ENCODE results near the gene YAP1.

YAP1 gene

DNA sequence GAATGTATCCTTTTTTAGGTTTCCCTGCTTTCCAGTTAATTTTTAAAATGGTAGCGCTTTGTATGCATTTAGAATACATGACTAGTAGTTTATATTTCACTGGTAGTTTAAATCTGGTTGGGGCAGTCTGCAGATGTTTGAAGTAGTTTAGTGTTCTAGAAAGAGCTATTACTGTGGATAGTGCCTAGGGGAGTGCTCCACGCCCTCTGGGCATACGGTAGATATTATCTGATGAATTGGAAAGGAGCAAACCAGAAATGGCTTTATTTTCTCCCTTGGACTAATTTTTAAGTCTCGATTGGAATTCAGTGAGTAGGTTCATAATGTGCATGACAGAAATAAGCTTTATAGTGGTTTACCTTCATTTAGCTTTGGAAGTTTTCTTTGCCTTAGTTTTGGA is 120.7 kb downstream of the YAP1 start:
- TF ChIP-seq POLR2AphosphoS5 (IDR thresholded peaks at IDR 0.05; ENCODE audit: low read depth, low read length) (no peak), TAF1 (IDR thresholded peaks at IDR 0.05; ENCODE audit: borderline replicate concordance, insufficient read depth, low read length) (no peak), SIN3A (IDR thresholded peaks at IDR 0.05; ENCODE audit: borderline replicate concordance, insufficient read depth, low read length) (no peak), FOXP2 (optimal IDR thresholded peaks at IDR 0.05; ENCODE audit: borderline replicate concordance, extremely low read depth, extremely low read length, insufficient read depth) (no peak)
- TF ChIP-seq, protein P1, sequence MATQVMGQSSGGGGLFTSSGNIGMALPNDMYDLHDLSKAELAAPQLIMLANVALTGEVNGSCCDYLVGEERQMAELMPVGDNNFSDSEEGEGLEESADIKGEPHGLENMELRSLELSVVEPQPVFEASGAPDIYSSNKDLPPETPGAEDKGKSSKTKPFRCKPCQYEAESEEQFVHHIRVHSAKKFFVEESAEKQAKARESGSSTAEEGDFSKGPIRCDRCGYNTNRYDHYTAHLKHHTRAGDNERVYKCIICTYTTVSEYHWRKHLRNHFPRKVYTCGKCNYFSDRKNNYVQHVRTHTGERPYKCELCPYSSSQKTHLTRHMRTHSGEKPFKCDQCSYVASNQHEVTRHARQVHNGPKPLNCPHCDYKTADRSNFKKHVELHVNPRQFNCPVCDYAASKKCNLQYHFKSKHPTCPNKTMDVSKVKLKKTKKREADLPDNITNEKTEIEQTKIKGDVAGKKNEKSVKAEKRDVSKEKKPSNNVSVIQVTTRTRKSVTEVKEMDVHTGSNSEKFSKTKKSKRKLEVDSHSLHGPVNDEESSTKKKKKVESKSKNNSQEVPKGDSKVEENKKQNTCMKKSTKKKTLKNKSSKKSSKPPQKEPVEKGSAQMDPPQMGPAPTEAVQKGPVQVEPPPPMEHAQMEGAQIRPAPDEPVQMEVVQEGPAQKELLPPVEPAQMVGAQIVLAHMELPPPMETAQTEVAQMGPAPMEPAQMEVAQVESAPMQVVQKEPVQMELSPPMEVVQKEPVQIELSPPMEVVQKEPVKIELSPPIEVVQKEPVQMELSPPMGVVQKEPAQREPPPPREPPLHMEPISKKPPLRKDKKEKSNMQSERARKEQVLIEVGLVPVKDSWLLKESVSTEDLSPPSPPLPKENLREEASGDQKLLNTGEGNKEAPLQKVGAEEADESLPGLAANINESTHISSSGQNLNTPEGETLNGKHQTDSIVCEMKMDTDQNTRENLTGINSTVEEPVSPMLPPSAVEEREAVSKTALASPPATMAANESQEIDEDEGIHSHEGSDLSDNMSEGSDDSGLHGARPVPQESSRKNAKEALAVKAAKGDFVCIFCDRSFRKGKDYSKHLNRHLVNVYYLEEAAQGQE (IDR thresholded peaks at IDR 0.05; ENCODE audit: insufficient read depth in 1 of 2, low read depth in 2 of 2, low read length in 2 of 2): no peak

GRCh38 chr11:102234779-102235439 is 124.7 kb downstream of the YAP1 start:
- TF ChIP-seq POLR2AphosphoS5 (IDR thresholded peaks at IDR 0.05; ENCODE audit: low read depth, low read length) (no peak), FOXP2 (optimal IDR thresholded peaks at IDR 0.05; ENCODE audit: borderline replicate concordance, extremely low read depth, extremely low read length, insufficient read depth) (no peak), TAF1 (IDR thresholded peaks at IDR 0.05; ENCODE audit: borderline replicate concordance, insufficient read depth, low read length) (no peak), SIN3A (IDR thresholded peaks at IDR 0.05; ENCODE audit: borderline replicate concordance, insufficient read depth, low read length) (no peak)
- TF ChIP-seq, protein P1 (IDR thresholded peaks at IDR 0.05; ENCODE audit: insufficient read depth in 1 of 2, low read depth in 2 of 2, low read length in 2 of 2): no peak

GRCh38 chr11:102237096-102237735 is 127.0 kb downstream of the YAP1 start:
- TF ChIP-seq, protein P1 (IDR thresholded peaks at IDR 0.05; ENCODE audit: insufficient read depth in 1 of 2, low read depth in 2 of 2, low read length in 2 of 2): no peak
- TF ChIP-seq FOXP2 (optimal IDR thresholded peaks at IDR 0.05; ENCODE audit: borderline replicate concordance, extremely low read depth, extremely low read length, insufficient read depth) (no peak), SIN3A (IDR thresholded peaks at IDR 0.05; ENCODE audit: borderline replicate concordance, insufficient read depth, low read length) (no peak), POLR2AphosphoS5 (IDR thresholded peaks at IDR 0.05; ENCODE audit: low read depth, low read length) (peak; percentile 38), TAF1 (IDR thresholded peaks at IDR 0.05; ENCODE audit: borderline replicate concordance, insufficient read depth, low read length) (no peak)

DNA sequence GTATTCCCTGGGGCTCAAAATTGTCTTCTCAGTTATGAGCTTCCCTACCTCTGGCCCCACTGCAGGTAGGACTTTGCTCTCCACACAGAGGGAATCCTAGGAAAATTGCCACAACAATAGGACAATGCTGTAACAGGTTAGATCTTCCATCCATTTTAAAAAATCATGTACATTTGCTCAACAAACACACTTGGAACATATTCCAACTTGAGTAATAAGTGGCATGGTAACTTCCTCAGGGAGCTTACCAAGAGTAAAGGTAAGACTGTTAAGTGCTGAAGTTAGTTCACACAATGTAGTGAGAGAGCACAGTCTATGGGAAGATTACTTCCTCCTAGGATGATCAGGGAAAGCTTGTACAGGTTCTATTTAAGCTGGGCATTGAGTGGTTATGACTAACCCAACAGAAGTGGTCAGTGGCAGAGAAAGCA is 128.2 kb downstream of the YAP1 start:
- TF ChIP-seq, protein P1 (IDR thresholded peaks at IDR 0.05; ENCODE audit: insufficient read depth in 1 of 2, low read depth in 2 of 2, low read length in 2 of 2): no peak
- TF ChIP-seq POLR2AphosphoS5 (IDR thresholded peaks at IDR 0.05; ENCODE audit: low read depth, low read length) (no peak), SIN3A (IDR thresholded peaks at IDR 0.05; ENCODE audit: borderline replicate concordance, insufficient read depth, low read length) (no peak), TAF1 (IDR thresholded peaks at IDR 0.05; ENCODE audit: borderline replicate concordance, insufficient read depth, low read length) (no peak), FOXP2 (optimal IDR thresholded peaks at IDR 0.05; ENCODE audit: borderline replicate concordance, extremely low read depth, extremely low read length, insufficient read depth) (no peak)
